HepG2 (cell line): ENCODE results near the gene POLR3E. TPM values are rescaled to one million over a fixed set of nuclear protein-coding genes. Genes with fewer than 3 reads are reported as not detected.

ENCODE experiments used
- DNMT1 ChIP-seq: sonication (generic); formaldehyde crosslinking; IDR thresholded peaks from 2 replicates; pipeline ENCODE4 v1.5.1; 2020; ENCODE audit warnings: mild to moderate bottlenecking, missing genetic modification reagents
- FOXK2 ChIP-seq: fragments of 450-650 bp; IDR thresholded peaks from 2 replicates; pipeline ENCODE4 v1.6.1; 2016
- MTF2 ChIP-seq: sonication (generic); formaldehyde crosslinking; IDR thresholded peaks from 2 replicates; pipeline ENCODE4 v1.5.0; 2020; ENCODE audit warnings: missing genetic modification reagents, borderline replicate concordance
- NFIC ChIP-seq: IDR thresholded peaks from 2 replicates; pipeline ENCODE4 v1.6.1; 2012; ENCODE audit warnings: mild to moderate bottlenecking, low read length, inconsistent platforms
- PTBP1 ChIP-seq: fragments of 200-400 bp; formaldehyde crosslinking; IDR thresholded peaks from 2 replicates; pipeline ENCODE4 v1.6.1; 2018; ENCODE audit warnings: low read length, low read depth; ENCODE audit not compliant: poor library complexity, severe bottlenecking
- RELA ChIP-seq: sonication (generic); formaldehyde crosslinking; IDR thresholded peaks from 2 replicates; pipeline ENCODE4 v1.4.0; 2020; ENCODE audit warnings: missing genetic modification reagents
- TP53 ChIP-seq: sonication (generic); formaldehyde crosslinking; conservative IDR thresholded peaks from 2 replicates; pipeline ENCODE4 v1.4.0; 2020; ENCODE audit warnings: missing genetic modification reagents
- ZNF350 ChIP-seq: sonication (generic); formaldehyde crosslinking; IDR thresholded peaks from 2 replicates; pipeline ENCODE4 v1.4.0; 2020; ENCODE audit warnings: mild to moderate bottlenecking, low read depth, missing genetic modification reagents, borderline replicate concordance
- ZNF562 ChIP-seq: sonication (generic); formaldehyde crosslinking; IDR thresholded peaks from 2 replicates; pipeline ENCODE4 v1.8.0; 2022; ENCODE audit warnings: missing genetic modification reagents, borderline replicate concordance
- polyA plus RNA-seq, 8 experiments: library from polyadenylated mRNA; depleted of rRNA in 3 of 8; stranded (reverse) in 7 of 8; unstranded in 1 of 8; fragments of >200 nt; fragmentation: Illumina TruSeq in 4 of 8; extraction: Trizol in 4 of 8; gene quantifications; 2 replicates each; pipeline versions ENCODE4 v1.2.1 to v1.2.3, GENCODE V29; 2011 to 2016; ENCODE audit warnings: low read depth in 4 of 8, missing spikeins in 1 of 8, mixed read lengths in 1 of 8; ENCODE audit not compliant: insufficient read depth in 1 of 8
- total RNA-seq, 5 experiments: library from RNA; depleted of rRNA; stranded (reverse); fragments of >200 nt; fragmentation: Illumina TruSeq; extraction: Trizol; gene quantifications; 2 replicates each; pipeline ENCODE4 v1.2.3, GENCODE V29; 2016; ENCODE audit warnings: low read depth in 1 of 5
- TF ChIP-seq, protein P1 (sequence below): sonication (generic); formaldehyde crosslinking; IDR thresholded peaks from 2 replicates; pipeline ENCODE4 v1.5.0; 2020; ENCODE audit warnings: mild to moderate bottlenecking, missing genetic modification reagents, borderline replicate concordance
- TF ChIP-seq, protein P2 (sequence below): sonication (generic); formaldehyde crosslinking; IDR thresholded peaks from 2 replicates; pipeline ENCODE4 v1.5.0; 2020; ENCODE audit warnings: mild to moderate bottlenecking, missing genetic modification reagents
- TF ChIP-seq, protein P3 (sequence below): IDR thresholded peaks from 2 replicates; pipeline ENCODE4 v1.4.0; 2020; ENCODE audit warnings: mild to moderate bottlenecking, missing genetic modification reagents
- TF ChIP-seq, protein P4 (sequence below): sonication (generic); formaldehyde crosslinking; IDR thresholded peaks from 2 replicates; pipeline ENCODE4 v1.5.0; 2020; ENCODE audit warnings: missing genetic modification reagents

The POLR3E gene
- total and polyA plus RNA-seq, 2 of the 13 experiments (the other 11 are each of a cell fraction or from before 2014, with no cell fraction given) = 135 to 262 TPM

DNA sequence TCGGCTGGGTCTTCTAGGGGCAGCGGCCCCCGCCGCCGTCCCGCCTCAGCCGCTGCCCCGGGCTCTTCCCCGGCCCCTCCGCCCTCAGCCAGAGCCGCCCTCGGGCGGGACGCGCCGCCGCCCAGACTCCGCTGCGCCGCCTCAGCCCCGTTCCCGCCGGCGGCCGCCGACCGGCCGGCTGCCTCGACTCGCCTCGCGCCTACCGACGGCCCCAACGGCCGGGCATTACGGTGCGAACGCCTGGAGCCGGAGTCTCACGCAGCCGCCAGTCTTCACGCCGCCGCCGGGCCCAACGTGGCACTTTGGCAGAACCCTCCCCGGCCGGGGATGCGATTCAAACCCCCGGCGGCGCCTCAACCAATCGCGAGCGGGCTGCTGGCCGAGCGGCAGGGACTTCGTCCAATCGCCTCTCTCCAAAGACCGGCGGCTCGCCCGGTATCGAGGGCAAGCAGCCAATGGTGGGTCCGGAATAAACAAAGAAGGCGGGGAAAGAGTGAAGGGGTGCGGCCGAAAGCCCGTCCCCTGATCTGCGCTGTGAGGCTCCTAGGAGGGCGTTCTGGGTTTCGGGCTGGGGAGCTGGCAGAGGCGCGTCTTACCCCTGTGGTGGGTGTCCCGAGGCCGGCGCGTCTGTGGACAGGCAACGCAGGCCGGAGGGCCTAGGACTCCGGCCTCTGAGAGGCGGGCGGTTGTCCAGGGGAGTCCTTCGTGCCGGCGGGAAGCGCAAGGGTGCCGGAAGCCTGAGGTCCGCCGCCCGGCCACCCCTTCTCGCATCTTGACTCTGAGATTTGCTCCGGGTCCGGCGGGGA, 77.3 kb downstream of the POLR3E start, which contains the start of gene CDR2 (continued):
- TF ChIP-seq, protein P1, sequence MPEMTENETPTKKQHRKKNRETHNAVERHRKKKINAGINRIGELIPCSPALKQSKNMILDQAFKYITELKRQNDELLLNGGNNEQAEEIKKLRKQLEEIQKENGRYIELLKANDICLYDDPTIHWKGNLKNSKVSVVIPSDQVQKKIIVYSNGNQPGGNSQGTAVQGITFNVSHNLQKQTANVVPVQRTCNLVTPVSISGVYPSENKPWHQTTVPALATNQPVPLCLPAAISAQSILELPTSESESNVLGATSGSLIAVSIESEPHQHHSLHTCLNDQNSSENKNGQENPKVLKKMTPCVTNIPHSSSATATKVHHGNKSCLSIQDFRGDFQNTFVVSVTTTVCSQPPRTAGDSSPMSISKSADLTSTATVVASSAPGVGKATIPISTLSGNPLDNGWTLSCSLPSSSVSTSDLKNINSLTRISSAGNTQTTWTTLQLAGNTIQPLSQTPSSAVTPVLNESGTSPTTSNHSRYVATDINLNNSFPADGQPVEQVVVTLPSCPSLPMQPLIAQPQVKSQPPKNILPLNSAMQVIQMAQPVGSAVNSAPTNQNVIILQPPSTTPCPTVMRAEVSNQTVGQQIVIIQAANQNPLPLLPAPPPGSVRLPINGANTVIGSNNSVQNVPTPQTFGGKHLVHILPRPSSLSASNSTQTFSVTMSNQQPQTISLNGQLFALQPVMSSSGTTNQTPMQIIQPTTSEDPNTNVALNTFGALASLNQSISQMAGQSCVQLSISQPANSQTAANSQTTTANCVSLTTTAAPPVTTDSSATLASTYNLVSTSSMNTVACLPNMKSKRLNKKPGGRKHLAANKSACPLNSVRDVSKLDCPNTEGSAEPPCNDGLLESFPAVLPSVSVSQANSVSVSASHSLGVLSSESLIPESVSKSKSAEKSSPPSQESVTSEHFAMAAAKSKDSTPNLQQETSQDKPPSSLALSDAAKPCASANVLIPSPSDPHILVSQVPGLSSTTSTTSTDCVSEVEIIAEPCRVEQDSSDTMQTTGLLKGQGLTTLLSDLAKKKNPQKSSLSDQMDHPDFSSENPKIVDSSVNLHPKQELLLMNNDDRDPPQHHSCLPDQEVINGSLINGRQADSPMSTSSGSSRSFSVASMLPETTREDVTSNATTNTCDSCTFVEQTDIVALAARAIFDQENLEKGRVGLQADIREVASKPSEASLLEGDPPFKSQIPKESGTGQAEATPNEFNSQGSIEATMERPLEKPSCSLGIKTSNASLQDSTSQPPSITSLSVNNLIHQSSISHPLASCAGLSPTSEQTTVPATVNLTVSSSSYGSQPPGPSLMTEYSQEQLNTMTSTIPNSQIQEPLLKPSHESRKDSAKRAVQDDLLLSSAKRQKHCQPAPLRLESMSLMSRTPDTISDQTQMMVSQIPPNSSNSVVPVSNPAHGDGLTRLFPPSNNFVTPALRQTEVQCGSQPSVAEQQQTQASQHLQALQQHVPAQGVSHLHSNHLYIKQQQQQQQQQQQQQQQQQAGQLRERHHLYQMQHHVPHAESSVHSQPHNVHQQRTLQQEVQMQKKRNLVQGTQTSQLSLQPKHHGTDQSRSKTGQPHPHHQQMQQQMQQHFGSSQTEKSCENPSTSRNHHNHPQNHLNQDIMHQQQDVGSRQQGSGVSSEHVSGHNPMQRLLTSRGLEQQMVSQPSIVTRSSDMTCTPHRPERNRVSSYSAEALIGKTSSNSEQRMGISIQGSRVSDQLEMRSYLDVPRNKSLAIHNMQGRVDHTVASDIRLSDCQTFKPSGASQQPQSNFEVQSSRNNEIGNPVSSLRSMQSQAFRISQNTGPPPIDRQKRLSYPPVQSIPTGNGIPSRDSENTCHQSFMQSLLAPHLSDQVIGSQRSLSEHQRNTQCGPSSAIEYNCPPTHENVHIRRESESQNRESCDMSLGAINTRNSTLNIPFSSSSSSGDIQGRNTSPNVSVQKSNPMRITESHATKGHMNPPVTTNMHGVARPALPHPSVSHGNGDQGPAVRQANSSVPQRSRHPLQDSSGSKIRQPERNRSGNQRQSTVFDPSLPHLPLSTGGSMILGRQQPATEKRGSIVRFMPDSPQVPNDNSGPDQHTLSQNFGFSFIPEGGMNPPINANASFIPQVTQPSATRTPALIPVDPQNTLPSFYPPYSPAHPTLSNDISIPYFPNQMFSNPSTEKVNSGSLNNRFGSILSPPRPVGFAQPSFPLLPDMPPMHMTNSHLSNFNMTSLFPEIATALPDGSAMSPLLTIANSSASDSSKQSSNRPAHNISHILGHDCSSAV (CRISPR knock-in tag) = peak; percentile 90; the same call in 1 of the 2 replicates
- TF ChIP-seq PTBP1 (peak; percentile 71), ZNF350 (CRISPR knock-in tag) (peak; percentile 81; the same call in 1 of the 2 replicates), DNMT1 (CRISPR knock-in tag) (no peak; the same call in 1 of the 2 replicates), TP53 (peak; percentile 93), MTF2 (CRISPR knock-in tag) (no peak), NFIC (no peak), FOXK2 (peak; percentile 77; the same call in 1 of the 2 replicates), RELA (CRISPR knock-in tag) (no peak), ZNF562 (CRISPR knock-in tag) (no peak)
- TF ChIP-seq, protein P2, sequence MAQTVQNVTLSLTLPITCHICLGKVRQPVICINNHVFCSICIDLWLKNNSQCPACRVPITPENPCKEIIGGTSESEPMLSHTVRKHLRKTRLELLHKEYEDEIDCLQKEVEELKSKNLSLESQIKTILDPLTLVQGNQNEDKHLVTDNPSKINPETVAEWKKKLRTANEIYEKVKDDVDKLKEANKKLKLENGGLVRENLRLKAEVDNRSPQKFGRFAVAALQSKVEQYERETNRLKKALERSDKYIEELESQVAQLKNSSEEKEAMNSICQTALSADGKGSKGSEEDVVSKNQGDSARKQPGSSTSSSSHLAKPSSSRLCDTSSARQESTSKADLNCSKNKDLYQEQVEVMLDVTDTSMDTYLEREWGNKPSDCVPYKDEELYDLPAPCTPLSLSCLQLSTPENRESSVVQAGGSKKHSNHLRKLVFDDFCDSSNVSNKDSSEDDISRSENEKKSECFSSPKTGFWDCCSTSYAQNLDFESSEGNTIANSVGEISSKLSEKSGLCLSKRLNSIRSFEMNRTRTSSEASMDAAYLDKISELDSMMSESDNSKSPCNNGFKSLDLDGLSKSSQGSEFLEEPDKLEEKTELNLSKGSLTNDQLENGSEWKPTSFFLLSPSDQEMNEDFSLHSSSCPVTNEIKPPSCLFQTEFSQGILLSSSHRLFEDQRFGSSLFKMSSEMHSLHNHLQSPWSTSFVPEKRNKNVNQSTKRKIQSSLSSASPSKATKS (CRISPR knock-in tag) = no peak
- TF ChIP-seq, protein P3, sequence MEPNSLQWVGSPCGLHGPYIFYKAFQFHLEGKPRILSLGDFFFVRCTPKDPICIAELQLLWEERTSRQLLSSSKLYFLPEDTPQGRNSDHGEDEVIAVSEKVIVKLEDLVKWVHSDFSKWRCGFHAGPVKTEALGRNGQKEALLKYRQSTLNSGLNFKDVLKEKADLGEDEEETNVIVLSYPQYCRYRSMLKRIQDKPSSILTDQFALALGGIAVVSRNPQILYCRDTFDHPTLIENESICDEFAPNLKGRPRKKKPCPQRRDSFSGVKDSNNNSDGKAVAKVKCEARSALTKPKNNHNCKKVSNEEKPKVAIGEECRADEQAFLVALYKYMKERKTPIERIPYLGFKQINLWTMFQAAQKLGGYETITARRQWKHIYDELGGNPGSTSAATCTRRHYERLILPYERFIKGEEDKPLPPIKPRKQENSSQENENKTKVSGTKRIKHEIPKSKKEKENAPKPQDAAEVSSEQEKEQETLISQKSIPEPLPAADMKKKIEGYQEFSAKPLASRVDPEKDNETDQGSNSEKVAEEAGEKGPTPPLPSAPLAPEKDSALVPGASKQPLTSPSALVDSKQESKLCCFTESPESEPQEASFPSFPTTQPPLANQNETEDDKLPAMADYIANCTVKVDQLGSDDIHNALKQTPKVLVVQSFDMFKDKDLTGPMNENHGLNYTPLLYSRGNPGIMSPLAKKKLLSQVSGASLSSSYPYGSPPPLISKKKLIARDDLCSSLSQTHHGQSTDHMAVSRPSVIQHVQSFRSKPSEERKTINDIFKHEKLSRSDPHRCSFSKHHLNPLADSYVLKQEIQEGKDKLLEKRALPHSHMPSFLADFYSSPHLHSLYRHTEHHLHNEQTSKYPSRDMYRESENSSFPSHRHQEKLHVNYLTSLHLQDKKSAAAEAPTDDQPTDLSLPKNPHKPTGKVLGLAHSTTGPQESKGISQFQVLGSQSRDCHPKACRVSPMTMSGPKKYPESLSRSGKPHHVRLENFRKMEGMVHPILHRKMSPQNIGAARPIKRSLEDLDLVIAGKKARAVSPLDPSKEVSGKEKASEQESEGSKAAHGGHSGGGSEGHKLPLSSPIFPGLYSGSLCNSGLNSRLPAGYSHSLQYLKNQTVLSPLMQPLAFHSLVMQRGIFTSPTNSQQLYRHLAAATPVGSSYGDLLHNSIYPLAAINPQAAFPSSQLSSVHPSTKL (CRISPR knock-in tag) = peak; percentile 64; the same call in 1 of the 2 replicates
- TF ChIP-seq, protein P4, sequence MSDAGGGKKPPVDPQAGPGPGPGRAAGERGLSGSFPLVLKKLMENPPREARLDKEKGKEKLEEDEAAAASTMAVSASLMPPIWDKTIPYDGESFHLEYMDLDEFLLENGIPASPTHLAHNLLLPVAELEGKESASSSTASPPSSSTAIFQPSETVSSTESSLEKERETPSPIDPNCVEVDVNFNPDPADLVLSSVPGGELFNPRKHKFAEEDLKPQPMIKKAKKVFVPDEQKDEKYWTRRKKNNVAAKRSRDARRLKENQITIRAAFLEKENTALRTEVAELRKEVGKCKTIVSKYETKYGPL (CRISPR knock-in tag) = 0 out of 2 replicates have a peak, but pooled peaks have one; percentile 58
